ENCODE results near the gene LYRM2. TPM values are rescaled to one million over a fixed set of nuclear protein-coding genes. Genes with fewer than 3 reads are reported as not detected.

Gene LYRM2
- total RNA-seq, 4 donors from 2014 or later: 12.5 to 17.3 (median 14.5) TPM

DNA sequence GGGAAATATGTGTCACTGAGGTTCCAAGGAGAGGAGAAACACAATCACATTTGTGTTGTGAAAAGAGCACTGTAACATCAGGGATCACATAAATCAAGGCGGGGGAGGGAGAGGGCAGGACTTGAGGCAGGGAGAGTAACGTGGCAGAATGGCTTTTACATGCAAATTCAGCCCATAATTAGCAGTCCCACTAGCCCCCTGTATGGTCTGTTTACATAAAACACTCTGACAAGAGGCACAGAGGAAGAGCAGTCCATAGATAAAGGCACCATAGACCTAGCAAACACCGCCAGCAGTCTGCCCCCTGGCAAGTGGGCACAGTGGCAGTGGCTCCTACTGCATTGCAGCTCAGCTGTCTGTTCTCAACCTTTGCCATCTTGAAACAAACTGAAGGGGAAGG lies 82.7 kb downstream of the LYRM2 start:
- intact Hi-C loops (cut with DNase I; ENCODE audit: low total_unique reads): no loop called here

DNA sequence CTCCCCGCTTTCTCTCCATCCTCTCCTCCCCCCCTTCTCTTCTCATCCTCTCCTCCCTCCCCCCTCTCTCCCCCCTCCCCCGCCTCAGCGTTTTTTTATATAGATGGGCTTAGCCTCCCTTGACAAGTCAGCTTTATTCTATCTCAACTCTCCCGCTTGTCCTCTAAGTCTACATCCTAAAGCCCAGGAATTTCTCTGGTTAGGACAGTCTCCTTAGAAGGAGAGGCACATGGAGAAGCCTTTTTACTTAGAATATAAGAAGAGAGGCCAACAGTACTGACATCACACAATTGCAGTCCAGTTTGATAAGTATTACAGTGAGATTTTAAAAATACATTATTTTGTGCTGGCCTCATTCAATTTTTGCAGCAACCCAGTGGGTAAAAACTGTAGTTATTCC lies 83.5 kb downstream of the LYRM2 start:
- 68 to 81% methylated on average over 3 to 4 of the region's 4 CpGs for WGBS, 2 donors
- no peak overlapping the region for H3K4me3 ChIP-seq (ENCODE audit: low read depth, poor library complexity, severe bottlenecking)
- intact Hi-C loops (cut with DNase I; ENCODE audit: low total_unique reads): no loop called here
- TF ChIP-seq POLR2A (IDR thresholded peaks at IDR 0.05): no peak
- TF ChIP-seq, protein P1, sequence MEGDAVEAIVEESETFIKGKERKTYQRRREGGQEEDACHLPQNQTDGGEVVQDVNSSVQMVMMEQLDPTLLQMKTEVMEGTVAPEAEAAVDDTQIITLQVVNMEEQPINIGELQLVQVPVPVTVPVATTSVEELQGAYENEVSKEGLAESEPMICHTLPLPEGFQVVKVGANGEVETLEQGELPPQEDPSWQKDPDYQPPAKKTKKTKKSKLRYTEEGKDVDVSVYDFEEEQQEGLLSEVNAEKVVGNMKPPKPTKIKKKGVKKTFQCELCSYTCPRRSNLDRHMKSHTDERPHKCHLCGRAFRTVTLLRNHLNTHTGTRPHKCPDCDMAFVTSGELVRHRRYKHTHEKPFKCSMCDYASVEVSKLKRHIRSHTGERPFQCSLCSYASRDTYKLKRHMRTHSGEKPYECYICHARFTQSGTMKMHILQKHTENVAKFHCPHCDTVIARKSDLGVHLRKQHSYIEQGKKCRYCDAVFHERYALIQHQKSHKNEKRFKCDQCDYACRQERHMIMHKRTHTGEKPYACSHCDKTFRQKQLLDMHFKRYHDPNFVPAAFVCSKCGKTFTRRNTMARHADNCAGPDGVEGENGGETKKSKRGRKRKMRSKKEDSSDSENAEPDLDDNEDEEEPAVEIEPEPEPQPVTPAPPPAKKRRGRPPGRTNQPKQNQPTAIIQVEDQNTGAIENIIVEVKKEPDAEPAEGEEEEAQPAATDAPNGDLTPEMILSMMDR (IDR thresholded peaks at IDR 0.05): no peak
- no peak for DNase-seq (ENCODE audit: low spot score in 2 of 2)

More for the DNA sequence above, 82.7 kb downstream of the LYRM2 start:
- H3K4me3 ChIP-seq (ENCODE audit: low read depth, poor library complexity, severe bottlenecking): no peak overlapping the region
- WGBS, 2 donors: 70 to 74% methylated on average over 3 of the region's 3 CpGs
- no peak for DNase-seq (ENCODE audit: low spot score in 2 of 2)
- TF ChIP-seq, protein P1 (IDR thresholded peaks at IDR 0.05): no peak
- TF ChIP-seq POLR2A (IDR thresholded peaks at IDR 0.05): no peak

DNA sequence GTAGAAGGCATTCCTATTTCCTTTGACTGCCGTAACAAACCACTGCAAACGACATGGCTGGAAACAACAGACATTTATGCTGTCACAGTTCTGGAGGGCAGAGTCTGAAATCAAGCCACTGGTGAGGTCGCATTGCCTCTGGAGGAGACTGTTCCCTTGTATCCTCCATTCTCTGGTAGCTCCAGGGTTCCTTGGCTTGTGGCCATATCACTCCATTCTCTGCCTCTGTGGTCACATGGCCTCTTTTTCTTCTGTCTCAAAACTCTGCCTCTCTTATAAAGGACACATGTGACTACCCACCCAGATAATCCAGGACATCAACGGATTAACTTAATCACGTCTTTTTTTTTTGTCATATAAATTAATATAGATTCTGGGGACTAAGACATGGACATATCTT lies 84.4 kb downstream of the LYRM2 start:
- no peak for DNase-seq (ENCODE audit: low spot score in 2 of 2)
- whole genome bisulfite sequencing, 2 donors: 88 to 90% methylated on average over 5 of the region's 5 CpGs
- intact Hi-C loops (cut with DNase I; ENCODE audit: low total_unique reads): no loop called here

DNA sequence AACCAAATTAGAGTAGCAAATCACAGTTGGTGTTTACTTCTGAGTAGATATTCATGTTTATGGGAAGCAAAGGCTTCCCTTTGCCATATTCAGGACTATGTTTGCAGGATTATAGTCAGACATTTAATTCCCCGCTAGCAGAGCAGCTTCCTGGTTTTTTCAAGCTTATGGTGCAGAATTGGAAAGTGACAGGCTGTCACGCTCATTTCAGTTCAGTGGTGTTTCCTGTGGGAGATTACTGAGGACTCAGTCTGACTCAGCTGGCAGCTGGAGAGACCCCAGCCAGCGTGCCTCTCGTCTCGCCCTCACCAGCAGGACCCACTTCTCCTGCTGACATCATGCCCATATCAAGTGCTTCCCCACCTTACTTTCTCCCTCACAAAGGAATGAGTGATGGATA lies 85.1 kb downstream of the LYRM2 start:
- no peak for TF ChIP-seq POLR2A (IDR thresholded peaks at IDR 0.05)
- TF ChIP-seq, protein P1 (IDR thresholded peaks at IDR 0.05): no peak
- H3K4me3 ChIP-seq (ENCODE audit: low read depth, poor library complexity, severe bottlenecking): no peak overlapping the region
- DNase-seq (ENCODE audit: low spot score in 2 of 2): no peak
- intact Hi-C loops (cut with DNase I; ENCODE audit: low total_unique reads): no loop called here
- 78 to 88% methylated on average over 5 of the region's 5 CpGs for WGBS, 2 donors

More for the DNA sequence above, 84.4 kb downstream of the LYRM2 start:
- no peak overlapping the region for H3K4me3 ChIP-seq (ENCODE audit: low read depth, poor library complexity, severe bottlenecking)
- TF ChIP-seq, protein P1 (IDR thresholded peaks at IDR 0.05): no peak
- no peak for TF ChIP-seq POLR2A (IDR thresholded peaks at IDR 0.05)

DNA sequence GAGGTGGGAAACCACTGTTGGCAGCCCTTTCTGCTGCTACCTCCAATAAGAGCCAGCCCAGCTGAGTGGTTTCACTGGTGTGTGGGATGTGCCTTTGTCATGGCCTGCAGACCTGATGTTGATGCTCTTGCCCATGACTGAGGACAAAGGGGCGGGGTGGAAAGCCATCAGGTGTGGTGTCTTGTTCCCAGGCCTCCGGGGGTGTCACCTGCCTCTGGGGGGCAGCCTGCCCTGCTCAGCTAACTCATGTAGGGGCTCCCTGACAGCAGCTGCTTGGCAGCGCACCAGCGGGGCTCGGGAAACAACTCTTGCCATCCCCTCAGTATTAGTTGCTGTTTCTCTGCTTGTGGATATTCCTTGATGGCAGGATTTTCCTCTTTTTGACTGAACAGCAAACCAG lies 91.3 kb downstream of the LYRM2 start:
- TF ChIP-seq POLR2A (IDR thresholded peaks at IDR 0.05): no peak
- TF ChIP-seq, protein P1 (IDR thresholded peaks at IDR 0.05): no peak
- DNase-seq (ENCODE audit: low spot score in 2 of 2): no peak
- H3K4me3 ChIP-seq (ENCODE audit: low read depth, poor library complexity, severe bottlenecking): no peak overlapping the region
- intact Hi-C loops (cut with DNase I; ENCODE audit: low total_unique reads): no loop called here
- WGBS, 2 donors: 76 to 89% methylated on average over 5 of the region's 5 CpGs

DNA sequence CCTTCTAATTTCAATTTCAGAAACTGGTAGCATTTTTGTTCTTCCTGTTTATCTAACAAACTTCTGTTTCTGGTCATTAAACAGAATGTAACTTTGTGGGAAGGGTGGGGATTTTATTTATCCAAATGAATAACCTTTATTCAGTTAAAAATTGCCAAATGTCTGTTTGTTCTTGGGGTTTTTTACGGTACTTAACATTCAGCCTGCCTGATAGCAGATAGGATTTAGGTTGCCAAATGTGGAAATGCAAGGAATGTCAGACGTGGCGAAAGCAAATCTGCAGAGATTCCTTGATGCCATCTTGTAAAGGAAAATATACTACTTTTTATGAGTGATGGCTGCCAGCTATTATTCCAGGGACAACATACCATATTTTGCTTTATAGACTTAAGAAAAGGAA lies 95.7 kb downstream of the LYRM2 start:
- 72 to 81% methylated on average over 3 of the region's 3 CpGs for WGBS, 2 donors
- intact Hi-C loops (cut with DNase I; ENCODE audit: low total_unique reads): no loop called here
- DNase-seq (ENCODE audit: low spot score in 2 of 2): no peak
- no peak overlapping the region for H3K4me3 ChIP-seq (ENCODE audit: low read depth, poor library complexity, severe bottlenecking)
- TF ChIP-seq POLR2A (IDR thresholded peaks at IDR 0.05): no peak
- TF ChIP-seq, protein P1 (IDR thresholded peaks at IDR 0.05): no peak
